ENCODE results near the gene ZNF598. TPM values are rescaled to one million over a fixed set of nuclear protein-coding genes. Genes with fewer than 3 reads are reported as not detected.

The ZNF598 gene
- total and polyA plus RNA-seq, 10 of the 15 experiments (the other 5 are each of a cell fraction or from before 2014, with no cell fraction given), result 0.08 to 74.0 (median 14.4) TPM

DNA sequence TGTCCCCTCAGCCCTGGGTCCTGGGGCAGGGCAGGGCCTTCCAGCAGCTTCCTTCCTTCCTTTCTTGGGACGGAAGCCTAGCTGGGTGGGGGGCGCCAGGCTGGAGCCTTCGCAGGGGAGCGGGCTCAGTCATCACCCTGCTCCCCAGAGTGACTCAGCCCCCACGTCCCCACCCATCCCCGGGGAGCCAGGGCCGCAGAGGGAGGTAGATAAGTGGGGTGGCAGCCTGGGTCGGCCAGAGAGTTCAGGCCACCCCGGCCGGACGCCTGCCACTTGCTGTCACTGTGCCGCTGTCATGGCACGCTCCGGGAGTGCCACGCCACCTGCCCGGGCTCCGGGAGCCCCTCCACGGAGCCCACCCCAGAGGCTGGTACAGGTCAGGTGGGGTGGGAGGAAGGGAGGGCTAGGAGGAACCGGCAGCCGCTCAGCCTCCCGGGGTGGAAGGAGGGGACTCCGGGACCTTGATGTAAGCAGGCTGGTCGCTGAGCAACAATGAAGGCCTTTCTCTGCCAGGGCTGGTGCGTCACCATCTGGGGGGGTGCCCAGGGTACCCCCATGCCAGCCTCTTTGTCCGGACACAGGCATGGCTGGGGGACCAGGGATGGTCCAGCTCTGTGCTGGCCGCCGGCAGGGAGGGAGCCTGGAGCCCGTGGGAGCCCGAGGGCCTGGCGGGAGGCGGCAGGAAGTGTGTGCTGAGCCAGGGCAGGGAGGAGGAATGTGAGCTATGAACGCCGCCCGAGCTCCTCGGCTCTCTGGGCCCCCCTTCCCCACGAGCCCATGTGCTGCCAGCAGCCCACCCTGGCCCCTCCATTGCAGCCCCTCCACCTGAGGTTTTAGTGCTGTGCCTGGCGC is 23.7 kb upstream of the ZNF598 start:
- H3K9ac ChIP-seq (ENCODE audit: control insufficient read depth, insufficient read depth, low read length), result no peak overlapping the region
- WGBS (ENCODE audit: insufficient coverage, insufficient replicate concordance, low lambda C conversion rate, missing lambda C conversion rate), result 11% methylated on average over 33 of the region's 37 CpGs
- no peak for FAIRE-seq

More for the DNA sequence above, 23.7 kb upstream of the ZNF598 start:
- H2AFZ ChIP-seq (ENCODE audit: control insufficient read depth, low read depth, low read length), result no peak overlapping the region
- H3K27me3 ChIP-seq (replicated peaks in 1 of 2; ENCODE audit: control insufficient read depth in 2 of 2, insufficient read depth in 2 of 2, low read length in 1 of 2), result peaks cover 3 to 4% of the 10 kb centered on the region in 2 experiments; a peak in 3 of 4 replicates
- H3K79me2 ChIP-seq (ENCODE audit: control insufficient read depth, insufficient read depth, low read length), result no peaks in the 10 kb centered on the region
- no TSS peak for BruUV-seq (replicated peaks)
- no peaks in the 10 kb centered on the region for H4K20me1 ChIP-seq (ENCODE audit: control insufficient read depth, insufficient read depth)
- ChIA-PET POLR2A (no interaction called here), RAD21 (ENCODE audit: unreplicated experiment) (no interaction called here), CTCF (interaction anchor here (1.1 kb wide), 1 partner anchor 22 kb away, joined by 3 read pairs; no protein-coding TSS in a partner anchor), SMC1A (ENCODE audit: uncharacterized antibody, unreplicated experiment) (no interaction called here)
- ATAC-seq, result 0 out of 3 replicates have a peak, but pooled peaks have one; percentile 18
- no peak overlapping the region for H3K4me3 ChIP-seq
- H3K4me1 ChIP-seq (ENCODE audit: control insufficient read depth, insufficient read depth, low read length), result no peaks in the 10 kb centered on the region
- no peak overlapping the region for H3K27ac ChIP-seq (ENCODE audit: control insufficient read depth, insufficient read depth)
- no peaks in the 10 kb centered on the region for H3K36me3 ChIP-seq (ENCODE audit: control insufficient read depth in 2 of 2, insufficient read depth in 2 of 2, low read length in 1 of 2)
- intact Hi-C loops (cut with micrococcal nuclease; ENCODE audit: unreplicated experiment), result no loop called here
- in situ Hi-C loops (cut with MboI), result no loop called here
- DNase-seq (ENCODE audit: low read depth, low spot score), result no peak
- TF ChIP-seq, protein P1, sequence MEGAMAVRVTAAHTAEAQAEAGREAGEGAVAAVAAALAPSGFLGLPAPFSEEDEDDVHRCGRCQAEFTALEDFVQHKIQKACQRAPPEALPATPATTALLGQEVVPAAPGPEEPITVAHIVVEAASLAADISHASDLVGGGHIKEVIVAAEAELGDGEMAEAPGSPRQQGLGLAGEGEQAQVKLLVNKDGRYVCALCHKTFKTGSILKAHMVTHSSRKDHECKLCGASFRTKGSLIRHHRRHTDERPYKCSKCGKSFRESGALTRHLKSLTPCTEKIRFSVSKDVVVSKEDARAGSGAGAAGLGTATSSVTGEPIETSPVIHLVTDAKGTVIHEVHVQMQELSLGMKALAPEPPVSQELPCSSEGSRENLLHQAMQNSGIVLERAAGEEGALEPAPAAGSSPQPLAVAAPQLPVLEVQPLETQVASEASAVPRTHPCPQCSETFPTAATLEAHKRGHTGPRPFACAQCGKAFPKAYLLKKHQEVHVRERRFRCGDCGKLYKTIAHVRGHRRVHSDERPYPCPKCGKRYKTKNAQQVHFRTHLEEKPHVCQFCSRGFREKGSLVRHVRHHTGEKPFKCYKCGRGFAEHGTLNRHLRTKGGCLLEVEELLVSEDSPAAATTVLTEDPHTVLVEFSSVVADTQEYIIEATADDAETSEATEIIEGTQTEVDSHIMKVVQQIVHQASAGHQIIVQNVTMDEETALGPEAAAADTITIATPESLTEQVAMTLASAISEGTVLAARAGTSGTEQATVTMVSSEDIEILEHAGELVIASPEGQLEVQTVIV (IDR thresholded peaks at IDR 0.05; ENCODE audit: borderline replicate concordance, partially characterized antibody), result no peak
- no peak for TF ChIP-seq NFIC (IDR thresholded peaks at IDR 0.05; ENCODE audit: low read depth, low read length)
- TF ChIP-seq, protein P2, sequence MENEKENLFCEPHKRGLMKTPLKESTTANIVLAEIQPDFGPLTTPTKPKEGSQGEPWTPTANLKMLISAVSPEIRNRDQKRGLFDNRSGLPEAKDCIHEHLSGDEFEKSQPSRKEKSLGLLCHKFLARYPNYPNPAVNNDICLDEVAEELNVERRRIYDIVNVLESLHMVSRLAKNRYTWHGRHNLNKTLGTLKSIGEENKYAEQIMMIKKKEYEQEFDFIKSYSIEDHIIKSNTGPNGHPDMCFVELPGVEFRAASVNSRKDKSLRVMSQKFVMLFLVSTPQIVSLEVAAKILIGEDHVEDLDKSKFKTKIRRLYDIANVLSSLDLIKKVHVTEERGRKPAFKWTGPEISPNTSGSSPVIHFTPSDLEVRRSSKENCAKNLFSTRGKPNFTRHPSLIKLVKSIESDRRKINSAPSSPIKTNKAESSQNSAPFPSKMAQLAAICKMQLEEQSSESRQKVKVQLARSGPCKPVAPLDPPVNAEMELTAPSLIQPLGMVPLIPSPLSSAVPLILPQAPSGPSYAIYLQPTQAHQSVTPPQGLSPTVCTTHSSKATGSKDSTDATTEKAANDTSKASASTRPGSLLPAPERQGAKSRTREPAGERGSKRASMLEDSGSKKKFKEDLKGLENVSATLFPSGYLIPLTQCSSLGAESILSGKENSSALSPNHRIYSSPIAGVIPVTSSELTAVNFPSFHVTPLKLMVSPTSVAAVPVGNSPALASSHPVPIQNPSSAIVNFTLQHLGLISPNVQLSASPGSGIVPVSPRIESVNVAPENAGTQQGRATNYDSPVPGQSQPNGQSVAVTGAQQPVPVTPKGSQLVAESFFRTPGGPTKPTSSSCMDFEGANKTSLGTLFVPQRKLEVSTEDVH (IDR thresholded peaks at IDR 0.05; ENCODE audit: low read depth, partially characterized antibody), result no peak
- TF ChIP-seq PAX8 (IDR thresholded peaks at IDR 0.05), result no peak
- TF ChIP-seq ZNF384 (IDR thresholded peaks at IDR 0.05; ENCODE audit: borderline replicate concordance, low read depth, low read length), result no peak
- TF ChIP-seq RBBP5 (conservative IDR thresholded peaks at IDR 0.05), result no peak
- no peak for TF ChIP-seq NFYB (IDR thresholded peaks at IDR 0.05; ENCODE audit: insufficient read depth, low read depth, low read length)
- TF ChIP-seq FOS (IDR thresholded peaks at IDR 0.05; ENCODE audit: borderline replicate concordance, extremely low read depth, insufficient read length), result no peak
- no peak for TF ChIP-seq CHD4 (IDR thresholded peaks at IDR 0.05)
- no peak for TF ChIP-seq ATF7 (IDR thresholded peaks at IDR 0.05; ENCODE audit: low read depth)
- no peak for TF ChIP-seq SMAD1 (IDR thresholded peaks at IDR 0.05; ENCODE audit: low read depth, partially characterized antibody)
- no peak overlapping the region for H3K4me2 ChIP-seq (ENCODE audit: control insufficient read depth, insufficient read depth)
- H3K9me3 ChIP-seq (replicated peaks; ENCODE audit: control insufficient read depth, insufficient read depth, low read length), result no peaks in the 10 kb centered on the region
